ENCODE measurements around the gene TXN.
"Not testable (repeated sequence)": the region's sequence is repeated elsewhere in the genome, so short reads cannot be mapped to it uniquely, and the experiment has no call there.

Gene TXN

GRCh38 chr9:110207071-110207641 is 49.2 kb downstream of the TXN start:
- DNase-seq, result no peak

GRCh38 chr9:110206389-110206788 is 49.9 kb downstream of the TXN start:
- no peak for DNase-seq

GRCh38 chr9:110205612-110206011 is 50.7 kb downstream of the TXN start:
- DNase-seq, result not testable (repeated sequence)

GRCh38 chr9:110202232-110202631 is 54.1 kb downstream of the TXN start:
- DNase-seq, result no peak

- DNase-seq, result no peak
Measured at GRCh38 chr9:110199643-110200042, 56.7 kb downstream of the TXN start.

GRCh38 chr9:110198357-110198756 is 58.0 kb downstream of the TXN start:
- no peak for DNase-seq

GRCh38 chr9:110197330-110198187 is 58.7 kb downstream of the TXN start:
- no peak for DNase-seq

GRCh38 chr9:110196084-110196499 is 60.2 kb downstream of the TXN start:
- DNase-seq, result not testable (repeated sequence)
